Liver (tissue), 9 donors: ENCODE measurements around the gene LRP3. TPM values are rescaled to one million over a fixed set of nuclear protein-coding genes. Genes with fewer than 3 reads are reported as not detected.

Experiments used
- DNase-seq: peaks from one replicate; pipeline ENCODE4 v3.0.0-alpha.2; 2017; ENCODE audit warnings: low spot score
- H3K27ac ChIP-seq, 2 donors: one replicate each; pipeline ENCODE4 v1.7.0; 2013; ENCODE audit warnings: inconsistent platforms in 2 of 2, low read length in 2 of 2, control low read depth in 1 of 2, low read depth in 1 of 2, mild to moderate bottlenecking in 1 of 2
- H3K27me3 ChIP-seq, 4 donors: one replicate each; pipeline versions ENCODE4 v1.6.1 to v1.7.0; 2013; ENCODE audit warnings: low read length in 3 of 4, inconsistent platforms in 1 of 4, mild to moderate bottlenecking in 1 of 4, moderate library complexity in 1 of 4; ENCODE audit not compliant: control insufficient read depth in 4 of 4, insufficient read depth in 4 of 4
- H3K36me3 ChIP-seq, 4 donors: one replicate each; pipeline versions ENCODE4 v1.6.1 to v1.7.0; 2013; ENCODE audit warnings: low read length in 3 of 4, mild to moderate bottlenecking in 3 of 4, low read depth in 1 of 4, moderate library complexity in 1 of 4; ENCODE audit not compliant: control insufficient read depth in 4 of 4, insufficient read depth in 3 of 4
- H3K4me1 ChIP-seq, 4 donors: one replicate each; pipeline versions ENCODE4 v1.6.1 to v1.7.0; 2013; ENCODE audit warnings: low read length in 3 of 4, mild to moderate bottlenecking in 3 of 4, moderate library complexity in 1 of 4; ENCODE audit not compliant: control insufficient read depth in 4 of 4, insufficient read depth in 4 of 4
- H3K4me3 ChIP-seq, 3 donors: one replicate each; pipeline versions ENCODE4 v1.6.1 to v1.7.0; 2013; ENCODE audit warnings: low read length in 3 of 3, control low read depth in 1 of 3, low read depth in 1 of 3, mild to moderate bottlenecking in 1 of 3
- H3K9ac ChIP-seq, 2 donors: one replicate each; pipeline ENCODE4 v1.7.0; 2013; ENCODE audit warnings: low read length in 2 of 2, mild to moderate bottlenecking in 2 of 2, moderate library complexity in 2 of 2, control low read depth in 1 of 2, low read depth in 1 of 2
- H3K9me3 ChIP-seq, 4 donors: one replicate each; pipeline versions ENCODE4 v1.6.1 to v1.7.0; 2013; ENCODE audit warnings: low read length in 3 of 4; ENCODE audit not compliant: control insufficient read depth in 4 of 4
- ATF3 ChIP-seq: IDR thresholded peaks from 2 replicates; pipeline ENCODE4 v1.6.1; 2016; ENCODE audit warnings: antibody characterized with exemption
- CTCF ChIP-seq: fragments of 150-350 bp; IDR thresholded peaks from 2 replicates; pipeline ENCODE4 v1.5.1; 2017; ENCODE audit warnings: improper control_type of control experiment, low read depth, low read length; ENCODE audit not compliant: missing input control
- EGR1 ChIP-seq, 2 donors: IDR thresholded peaks; 2 replicates each; pipeline ENCODE4 v1.6.1; 2016 to 2018; ENCODE audit warnings: antibody characterized with exemption in 2 of 2, low read depth in 2 of 2
- FOXA1 ChIP-seq: IDR thresholded peaks from 2 replicates; pipeline ENCODE4 v1.6.1; 2016; ENCODE audit warnings: antibody characterized with exemption
- FOXA2 ChIP-seq: IDR thresholded peaks from 2 replicates; pipeline ENCODE4 v1.6.1; 2016; ENCODE audit warnings: antibody characterized with exemption
- GABPA ChIP-seq, 2 donors: IDR thresholded peaks in 1 of 2; conservative IDR thresholded peaks in 1 of 2; 2 replicates each; pipeline ENCODE4 v1.6.1; 2016; ENCODE audit warnings: antibody characterized with exemption in 2 of 2, mild to moderate bottlenecking in 1 of 2, moderate library complexity in 1 of 2
- HNF4A ChIP-seq, 2 donors: conservative IDR thresholded peaks; 2 replicates each; pipeline ENCODE4 v1.6.1; 2016; ENCODE audit warnings: antibody characterized with exemption in 2 of 2, mild to moderate bottlenecking in 2 of 2
- HNF4G ChIP-seq: IDR thresholded peaks from 2 replicates; pipeline ENCODE4 v1.6.1; 2016; ENCODE audit warnings: antibody characterized with exemption
- MAX ChIP-seq: IDR thresholded peaks from 2 replicates; pipeline ENCODE4 v1.6.1; 2016; ENCODE audit warnings: antibody characterized with exemption
- NR2F2 ChIP-seq: IDR thresholded peaks from 2 replicates; pipeline ENCODE4 v1.6.1; 2016; ENCODE audit warnings: antibody characterized with exemption
- RAD21 ChIP-seq, 2 donors: IDR thresholded peaks; 2 replicates each; pipeline ENCODE4 v1.6.1; 2016; ENCODE audit warnings: antibody characterized with exemption in 2 of 2, mild to moderate bottlenecking in 2 of 2
- REST ChIP-seq: IDR thresholded peaks from 2 replicates; pipeline ENCODE4 v1.6.1; 2016; ENCODE audit warnings: antibody characterized with exemption, mild to moderate bottlenecking
- RXRA ChIP-seq, 2 donors: IDR thresholded peaks; 2 replicates each; pipeline ENCODE4 v1.6.1; 2017 to 2018; ENCODE audit warnings: antibody characterized with exemption in 2 of 2, mild to moderate bottlenecking in 1 of 2
- SP1 ChIP-seq: IDR thresholded peaks from 2 replicates; pipeline ENCODE4 v1.6.1; 2018; ENCODE audit warnings: antibody characterized with exemption, mild to moderate bottlenecking
- TAF1 ChIP-seq: conservative IDR thresholded peaks from 2 replicates; pipeline ENCODE4 v1.6.1; 2016; ENCODE audit warnings: antibody characterized with exemption, mild to moderate bottlenecking
- YY1 ChIP-seq: IDR thresholded peaks from 2 replicates; pipeline ENCODE4 v1.6.1; 2016; ENCODE audit warnings: antibody characterized with exemption, mild to moderate bottlenecking
- WGBS: extraction: QIAGEN DNeasy Blood & Tissue Kit; methylation state at CpG from one replicate; pipeline ENCODE4 v1.1.7; 2013; 5-methylcytosine and 5-hydroxymethylcytosine counted together
- polyA plus RNA-seq, 2 donors: library from polyadenylated mRNA; stranded (reverse) in 1 of 2; unstranded in 1 of 2; fragments of 200-250 nt in 1 of 2; fragments of >200 nt in 1 of 2; fragmentation: Nextera tagmentation in 1 of 2; extraction: Ambion mirVana in 1 of 2; gene quantifications; one replicate each; pipeline versions ENCODE4 v1.2.1 to v1.2.3, GENCODE V29; 2013 to 2015
- total RNA-seq, 2 donors: library from RNA; depleted of rRNA; stranded (reverse); fragments of >200 nt; gene quantifications; one replicate each; pipeline ENCODE4 v1.2.3, GENCODE V29; 2014
- donor health status: healthy.
- donor health status: healthy.
- donor health status: healthy.
- donor health status: healthy.
- donor health status: healthy.

The LRP3 gene
- total and polyA plus RNA-seq, 4 donors, result 2.5 to 42.3 (median 15.4) TPM

- no peak for DNase-seq
These were observed 56.9 kb downstream of the LRP3 start for GRCh38 chr19:33251076-33251475.

GRCh38 chr19:33251526-33252090 is 57.5 kb downstream of the LRP3 start:
- no peak overlapping the region for H3K9ac ChIP-seq
- H3K4me1 ChIP-seq, result peaks cover 15 to 42% (median 32%) of the 10 kb centered on the region in 4 donors
- no peak for DNase-seq
- H3K4me3 ChIP-seq, result no peak overlapping the region
- H3K9me3 ChIP-seq, result no peaks in the 10 kb centered on the region
- no peak overlapping the region for H3K27ac ChIP-seq
- WGBS, result 90% methylated on average over 17 of the region's 17 CpGs
- no peaks in the 10 kb centered on the region for H3K36me3 ChIP-seq
- H3K27me3 ChIP-seq, result no peaks in the 10 kb centered on the region
- TF ChIP-seq NR2F2, result no peak
- no peak for TF ChIP-seq REST
- TF ChIP-seq FOXA1, result no peak
- TF ChIP-seq GABPA (IDR thresholded peaks at IDR 0.05 in 1 of 2, conservative IDR thresholded peaks at IDR 0.05 in 1 of 2), result no peak
- no peak for TF ChIP-seq HNF4G
- no peak for TF ChIP-seq RAD21 (IDR thresholded peaks at IDR 0.05)
- TF ChIP-seq RXRA (IDR thresholded peaks at IDR 0.05), result no peak
- TF ChIP-seq CTCF, result no peak
- TF ChIP-seq MAX, result no peak
- no peak for TF ChIP-seq ATF3
- TF ChIP-seq FOXA2, result no peak
- no peak for TF ChIP-seq SP1
- TF ChIP-seq EGR1 (IDR thresholded peaks at IDR 0.05; ENCODE audit: low read depth in 2 of 2), result no peak
- TF ChIP-seq YY1, result no peak
- no peak for TF ChIP-seq TAF1
- TF ChIP-seq HNF4A (conservative IDR thresholded peaks at IDR 0.05), result no peak

More at GRCh38 chr19:33251076-33251475, 56.9 kb downstream of the LRP3 start:
- H3K27ac ChIP-seq, result no peak overlapping the region
- WGBS, result 73% methylated on average over 12 of the region's 12 CpGs
- no peaks in the 10 kb centered on the region for H3K27me3 ChIP-seq
- no peak overlapping the region for H3K4me3 ChIP-seq
- no peak overlapping the region for H3K9ac ChIP-seq
- no peaks in the 10 kb centered on the region for H3K36me3 ChIP-seq
- H3K4me1 ChIP-seq, result peaks cover 15 to 45% (median 37%) of the 10 kb centered on the region in 4 donors
- no peaks in the 10 kb centered on the region for H3K9me3 ChIP-seq
- no peak for TF ChIP-seq HNF4A (conservative IDR thresholded peaks at IDR 0.05)
- TF ChIP-seq RXRA (IDR thresholded peaks at IDR 0.05), result no peak
- no peak for TF ChIP-seq SP1
- TF ChIP-seq RAD21 (IDR thresholded peaks at IDR 0.05), result no peak
- no peak for TF ChIP-seq REST
- TF ChIP-seq HNF4G, result no peak
